ENCODE results near the gene MDFIC2.

GRCh38 chr3:70182166-70182565 is 130.3 kb downstream of the MDFIC2 start:
- TF ChIP-seq CTCF (conservative IDR thresholded peaks at IDR 0.05; ENCODE audit: low read depth in 2 of 2): no peak
- no peak for TF ChIP-seq POLR2AphosphoS5 (IDR thresholded peaks at IDR 0.05; ENCODE audit: low read depth)
- no peak for TF ChIP-seq ZNF114 (CRISPR knock-in tag; IDR thresholded peaks at IDR 0.05)
- no peak for TF ChIP-seq EZH2phosphoT487 (IDR thresholded peaks at IDR 0.05; ENCODE audit: unreplicated experiment)
- TF ChIP-seq EZH2 (IDR thresholded peaks at IDR 0.05; ENCODE audit: low read depth, unreplicated experiment): no peak
- TF ChIP-seq CREB1 (CRISPR knock-in tag; IDR thresholded peaks at IDR 0.05; ENCODE audit: low read depth): no peak
- TF ChIP-seq JUNB (IDR thresholded peaks at IDR 0.05; ENCODE audit: unreplicated experiment): no peak
- TF ChIP-seq NANOG (IDR thresholded peaks at IDR 0.05; ENCODE audit: borderline replicate concordance): no peak
- TF ChIP-seq ZNF331 (CRISPR knock-in tag; IDR thresholded peaks at IDR 0.05; ENCODE audit: low read depth): no peak
